Keratinocyte (primary cell): ENCODE data around the gene NCOA4. TPM values are rescaled to one million over a fixed set of nuclear protein-coding genes. Genes with fewer than 3 reads are reported as not detected.
"Not testable (repeated sequence)": the region's sequence is repeated elsewhere in the genome, so short reads cannot be mapped to it uniquely, and the experiment has no call there.

Experiments
- DNase-seq: peaks from one replicate; pipeline ENCODE4 v3.0.0-alpha.2; 2011; ENCODE audit warnings: low read depth, missing footprints, low spot score
- FAIRE-seq: peaks from 2 replicates; lab custom pipeline; 2011; peaks lifted over from hg19 to GRCh38; lab: Jason Lieb, UNC
- H2AFZ ChIP-seq: 2 replicates; pipeline ENCODE4 v1.6.0; 2012; ENCODE audit warnings: low read length, control low read depth, inconsistent platforms; ENCODE audit not compliant: control insufficient read depth
- H3K27ac ChIP-seq: 2 replicates; pipeline ENCODE4 v1.5.1; 2011; ENCODE audit warnings: low read length; ENCODE audit not compliant: control insufficient read depth, insufficient read depth
- H3K27me3 ChIP-seq: 3 replicates; pipeline ENCODE4 v1.6.0; 2011; ENCODE audit warnings: low read length; ENCODE audit not compliant: control insufficient read depth, insufficient read depth; ENCODE audit errors: extremely low read depth
- H3K36me3 ChIP-seq, 2 experiments: 2 replicates in 1 of 2; 3 replicates in 1 of 2; pipeline ENCODE4 v1.5.1; 2011; ENCODE audit warnings: low read length in 2 of 2, mild to moderate bottlenecking in 1 of 2; ENCODE audit not compliant: control insufficient read depth in 2 of 2, insufficient read depth in 2 of 2; ENCODE audit errors: extremely low read depth in 1 of 2
- H3K4me1 ChIP-seq: 3 replicates; pipeline ENCODE4 v1.5.1; 2011; ENCODE audit warnings: low read length; ENCODE audit not compliant: control insufficient read depth, insufficient read depth; ENCODE audit errors: extremely low read depth
- H3K4me2 ChIP-seq: 3 replicates; pipeline ENCODE4 v1.6.0; 2011; ENCODE audit warnings: low read depth, low read length; ENCODE audit not compliant: control insufficient read depth, insufficient read depth; ENCODE audit errors: extremely low read depth
- H3K4me3 ChIP-seq, 3 experiments: fragments of 200-600 bp in 1 of 3; sonication (generic) in 1 of 3; 2 replicates in 2 of 3; 3 replicates in 1 of 3; pipeline ENCODE4 v1.5.1; 2011 to 2016; ENCODE audit warnings: low read length in 3 of 3, mild to moderate bottlenecking in 3 of 3, control low read depth in 2 of 3, inconsistent platforms in 1 of 3, low read depth in 1 of 3, mixed read lengths in 1 of 3, mixed run types in 1 of 3, moderate library complexity in 1 of 3; ENCODE audit not compliant: control insufficient read depth in 2 of 3, insufficient read depth in 2 of 3; ENCODE audit errors: extremely low read depth in 1 of 3
- H3K79me2 ChIP-seq: 2 replicates; pipeline ENCODE4 v1.6.0; 2012; ENCODE audit warnings: low read length; ENCODE audit not compliant: control insufficient read depth, insufficient read depth
- H3K9ac ChIP-seq: 3 replicates; pipeline ENCODE4 v1.6.0; 2011; ENCODE audit warnings: low read length; ENCODE audit not compliant: control insufficient read depth, insufficient read depth; ENCODE audit errors: extremely low read depth
- H3K9me1 ChIP-seq: 3 replicates; pipeline ENCODE4 v1.6.0; 2011; ENCODE audit warnings: low read length; ENCODE audit not compliant: control insufficient read depth, insufficient read depth; ENCODE audit errors: extremely low read depth
- H3K9me3 ChIP-seq: 2 replicates; pipeline ENCODE4 v1.5.1; 2012; ENCODE audit warnings: low read depth, low read length; ENCODE audit not compliant: control insufficient read depth
- H4K20me1 ChIP-seq: 3 replicates; pipeline ENCODE4 v1.6.0; 2011; ENCODE audit warnings: low read length; ENCODE audit not compliant: control insufficient read depth, insufficient read depth; ENCODE audit errors: extremely low read depth
- CTCF ChIP-seq, 3 experiments: IDR thresholded peaks in 1 of 3; conservative IDR thresholded peaks in 1 of 3; optimal IDR thresholded peaks in 1 of 3; 2 replicates in 2 of 3; 3 replicates in 1 of 3; pipeline versions ENCODE3 to v1.5.1; 2011; ENCODE audit warnings: low read length in 3 of 3, mild to moderate bottlenecking in 3 of 3, moderate library complexity in 2 of 3, control low read depth in 1 of 3, inconsistent platforms in 1 of 3; ENCODE audit not compliant: insufficient read depth in 2 of 3; ENCODE audit errors: extremely low read depth in 1 of 3
- dilution Hi-C: fragments of 300-500 bp; cut with MboI; formaldehyde crosslinking; loops from one replicate; pipeline ENCODE4 v1.7.0; 2020; ENCODE audit warnings: low sequenced_read_pairs; ENCODE audit not compliant: extremely low pct_ligation_motif_present
- polyA plus RNA-seq, 5 experiments: library from polyadenylated mRNA; depleted of rRNA in 3 of 5; stranded (reverse) in 3 of 5; stranded (forward) in 1 of 5; unstranded in 1 of 5; fragments of >200 nt; gene quantifications; 1 replicate in 1 of 5; 2 replicates in 3 of 5; 3 replicates in 1 of 5; pipeline versions ENCODE4 v1.2.1 to v1.2.3, GENCODE V29; 2011 to 2012; ENCODE audit warnings: missing spikeins in 2 of 5, low read depth in 1 of 5, low replicate concordance in 1 of 5

Gene NCOA4
- polyA plus RNA-seq, 1 donor (not counting 4 experiments of a cell fraction or from before 2014, with no cell fraction given), result 179 TPM

GRCh38 chr10:45983538-45984186, 46.8 kb downstream of the NCOA4 start:
- H2AFZ ChIP-seq, DNase-seq, H3K27ac ChIP-seq, H3K4me2 ChIP-seq, FAIRE-seq, dilution Hi-C loops, H4K20me1 ChIP-seq, H3K36me3 ChIP-seq, H3K9me1 ChIP-seq, H3K27me3 ChIP-seq, H3K9ac ChIP-seq, H3K9me3 ChIP-seq, H3K4me3 ChIP-seq, H3K4me1 ChIP-seq: not testable (repeated sequence)
- TF ChIP-seq CTCF (optimal IDR thresholded peaks at IDR 0.05 in 1 of 3, IDR thresholded peaks at IDR 0.05 in 1 of 3, conservative IDR thresholded peaks at IDR 0.05 in 1 of 3; ENCODE audit: extremely low read depth in 1 of 3, insufficient read depth in 2 of 3, low read length in 3 of 3), result peak in 1 of 3 experiments; percentile 17
- peaks cover 13% of the 10 kb centered on the region for H3K79me2 ChIP-seq

GRCh38 chr10:45981367-45981766, 49.1 kb downstream of the NCOA4 start:
- H3K27me3 ChIP-seq, H3K27ac ChIP-seq, H3K4me1 ChIP-seq, DNase-seq, H2AFZ ChIP-seq, H3K4me2 ChIP-seq, H3K36me3 ChIP-seq, dilution Hi-C loops, FAIRE-seq, H3K9ac ChIP-seq, H4K20me1 ChIP-seq, H3K9me3 ChIP-seq, H3K9me1 ChIP-seq, H3K4me3 ChIP-seq: not testable (repeated sequence)
- peaks cover 18% of the 10 kb centered on the region for H3K79me2 ChIP-seq

GRCh38 chr10:45978554-45978953, 51.9 kb downstream of the NCOA4 start:
- H3K27ac ChIP-seq, dilution Hi-C loops, FAIRE-seq, DNase-seq, H3K9me1 ChIP-seq, H3K4me1 ChIP-seq, H3K4me3 ChIP-seq, H3K9ac ChIP-seq, H2AFZ ChIP-seq, H3K27me3 ChIP-seq, H3K36me3 ChIP-seq, H3K4me2 ChIP-seq, H3K9me3 ChIP-seq, H4K20me1 ChIP-seq: not testable (repeated sequence)
- peaks cover 34% of the 10 kb centered on the region for H3K79me2 ChIP-seq

- H2AFZ ChIP-seq, H3K9me1 ChIP-seq, H3K9ac ChIP-seq, H3K4me1 ChIP-seq, DNase-seq, H4K20me1 ChIP-seq, H3K36me3 ChIP-seq, H3K4me2 ChIP-seq, H3K4me3 ChIP-seq, H3K27ac ChIP-seq, dilution Hi-C loops, H3K9me3 ChIP-seq, FAIRE-seq, H3K27me3 ChIP-seq: not testable (repeated sequence)
- H3K79me2 ChIP-seq, result peaks cover 62% of the 10 kb centered on the region
Measured at GRCh38 chr10:45974041-45974440, 56.4 kb downstream of the NCOA4 start.
